Rectal smooth muscle tissue (tissue), 1 donor: ENCODE data around the gene EPAS1.
"Not testable (repeated sequence)": the region's sequence is repeated elsewhere in the genome, so short reads cannot be mapped to it uniquely, and the experiment has no call there.

Source experiments
- H3K27ac ChIP-seq: one replicate; pipeline ENCODE4 v1.7.0; 2013; ENCODE audit warnings: low read depth, low read length, inconsistent platforms
- H3K27me3 ChIP-seq: one replicate; pipeline ENCODE4 v1.7.0; 2013; ENCODE audit warnings: low read length; ENCODE audit not compliant: control insufficient read depth, insufficient read depth
- H3K36me3 ChIP-seq: one replicate; pipeline ENCODE4 v1.7.0; 2013; ENCODE audit warnings: low read length; ENCODE audit not compliant: control insufficient read depth, insufficient read depth
- H3K4me1 ChIP-seq: one replicate; pipeline ENCODE4 v1.7.0; 2013; ENCODE audit warnings: low read length; ENCODE audit not compliant: control insufficient read depth, insufficient read depth
- H3K4me3 ChIP-seq: one replicate; pipeline ENCODE4 v1.7.0; 2013; ENCODE audit warnings: low read length
- H3K9ac ChIP-seq: one replicate; pipeline ENCODE4 v1.7.0; 2013; ENCODE audit warnings: low read length

Gene EPAS1

GRCh38 chr2:46388881-46389280 lies 91.7 kb downstream of the EPAS1 start:
- Histone ChIP-seq H3K27ac (no peak overlapping the region), H3K9ac (no peak overlapping the region), H3K4me3 (no peak overlapping the region), H3K36me3 (no peaks in the 10 kb centered on the region), H3K27me3 (no peaks in the 10 kb centered on the region), H3K4me1 (no peaks in the 10 kb centered on the region)

GRCh38 chr2:46389417-46389916 lies 92.3 kb downstream of the EPAS1 start:
- Histone ChIP-seq H3K9ac (no peak overlapping the region), H3K4me1 (no peaks in the 10 kb centered on the region), H3K4me3 (no peak overlapping the region), H3K27me3 (no peaks in the 10 kb centered on the region), H3K36me3 (no peaks in the 10 kb centered on the region), H3K27ac (no peak overlapping the region)

GRCh38 chr2:46390036-46390435 lies 92.8 kb downstream of the EPAS1 start:
- no peaks in the 10 kb centered on the region for H3K27me3 ChIP-seq
- no peak overlapping the region for H3K27ac ChIP-seq
- no peak overlapping the region for H3K9ac ChIP-seq
- H3K4me1 ChIP-seq, result no peaks in the 10 kb centered on the region
- no peaks in the 10 kb centered on the region for H3K36me3 ChIP-seq
- H3K4me3 ChIP-seq, result no peak overlapping the region

- Histone ChIP-seq H3K4me3 (no peak overlapping the region), H3K36me3 (no peaks in the 10 kb centered on the region), H3K4me1 (no peaks in the 10 kb centered on the region), H3K27me3 (no peaks in the 10 kb centered on the region), H3K9ac (no peak overlapping the region), H3K27ac (no peak overlapping the region)
Observed at GRCh38 chr2:46390901-46391395, 93.7 kb downstream of the EPAS1 start.

- Histone ChIP-seq H3K27ac (no peak overlapping the region), H3K4me1 (no peaks in the 10 kb centered on the region), H3K9ac (no peak overlapping the region), H3K27me3 (no peaks in the 10 kb centered on the region), H3K4me3 (no peak overlapping the region), H3K36me3 (no peaks in the 10 kb centered on the region)
Observed at GRCh38 chr2:46392561-46393346, 95.5 kb downstream of the EPAS1 start.

GRCh38 chr2:46393347-46393820 lies 96.2 kb downstream of the EPAS1 start:
- Histone ChIP-seq H3K27ac (no peak overlapping the region), H3K4me3 (no peak overlapping the region), H3K4me1 (no peaks in the 10 kb centered on the region), H3K9ac (no peak overlapping the region), H3K36me3 (no peaks in the 10 kb centered on the region), H3K27me3 (no peaks in the 10 kb centered on the region)

- Histone ChIP-seq H3K27me3 (no peaks in the 10 kb centered on the region), H3K27ac (no peak overlapping the region), H3K4me1 (no peaks in the 10 kb centered on the region), H3K36me3 (no peaks in the 10 kb centered on the region), H3K9ac (no peak overlapping the region), H3K4me3 (no peak overlapping the region)
Observed at GRCh38 chr2:46393865-46394264, 96.7 kb downstream of the EPAS1 start.

- H3K27me3 ChIP-seq, result no peaks in the 10 kb centered on the region
- no peaks in the 10 kb centered on the region for H3K36me3 ChIP-seq
- H3K4me3 ChIP-seq, result no peak overlapping the region
- no peak overlapping the region for H3K9ac ChIP-seq
- no peak overlapping the region for H3K27ac ChIP-seq
- H3K4me1 ChIP-seq, result no peaks in the 10 kb centered on the region
Observed at GRCh38 chr2:46394649-46395510, 97.7 kb downstream of the EPAS1 start.

GRCh38 chr2:46395730-46396129 lies 98.5 kb downstream of the EPAS1 start:
- H3K27ac ChIP-seq, H3K27me3 ChIP-seq, H3K4me3 ChIP-seq, H3K9ac ChIP-seq, H3K4me1 ChIP-seq, H3K36me3 ChIP-seq: not testable (repeated sequence)

- Histone ChIP-seq H3K4me1 (no peaks in the 10 kb centered on the region), H3K27ac (no peak overlapping the region), H3K4me3 (no peak overlapping the region), H3K36me3 (no peaks in the 10 kb centered on the region), H3K27me3 (no peaks in the 10 kb centered on the region), H3K9ac (no peak overlapping the region)
Observed at GRCh38 chr2:46400016-46400415, 102.8 kb downstream of the EPAS1 start.

- Histone ChIP-seq H3K9ac (no peak overlapping the region), H3K27me3 (no peaks in the 10 kb centered on the region), H3K4me3 (no peak overlapping the region), H3K27ac (no peak overlapping the region), H3K36me3 (no peaks in the 10 kb centered on the region), H3K4me1 (no peaks in the 10 kb centered on the region)
Observed at GRCh38 chr2:46402874-46403273, 105.7 kb downstream of the EPAS1 start.

- H3K4me1 ChIP-seq, result no peaks in the 10 kb centered on the region
- H3K27me3 ChIP-seq, result no peaks in the 10 kb centered on the region
- H3K4me3 ChIP-seq, result no peak overlapping the region
- H3K36me3 ChIP-seq, result no peaks in the 10 kb centered on the region
- no peak overlapping the region for H3K9ac ChIP-seq
- H3K27ac ChIP-seq, result no peak overlapping the region
Observed at GRCh38 chr2:46404181-46404759, 107.1 kb downstream of the EPAS1 start.
